ENCODE results near the gene RNF10. TPM values are rescaled to one million over a fixed set of nuclear protein-coding genes. Genes with fewer than 3 reads are reported as not detected.
"Not testable (repeated sequence)": the region's sequence is repeated elsewhere in the genome, so short reads cannot be mapped to it uniquely, and the experiment has no call there.

The RNF10 gene
- 147 TPM for total RNA-seq

GRCh38 chr12:120534203-120534702 lies at the start of gene RNF10:
RNF10 (plus strand) TSS chr12:120534356; CDS start chr12:120534812, 456 bp downstream.
- Histone ChIP-seq H3K4me1 (peaks cover 19 to 41% of the 10 kb centered on the region in 2 donors), H3K27me3 (no peaks in the 10 kb centered on the region), H3K9me3 (no peaks in the 10 kb centered on the region), H3K36me3 (no peaks in the 10 kb centered on the region), H3K27ac (peak within 1 kb of the TSS; percentile 93 to 96), H3K4me3 (peak within 1 kb of the TSS; percentile 88 to 96)
- peak in 1 of 2 donors; percentile 82 for DNase-seq (ENCODE audit: low spot score in 2 of 2)
- TF ChIP-seq CTCF (IDR thresholded peaks at IDR 0.05), result no peak
- intact Hi-C loops (cut with DNase I), result loop anchor here (2.0 to 5.0 kb wide), 2 partner anchors 47 to 87 kb away; partner anchors contain the start of genes GATC, POP5 and TRIAP1

GRCh38 chr12:120485961-120486881 lies 47.9 kb upstream of the RNF10 start:
- no peak for TF ChIP-seq CTCF (IDR thresholded peaks at IDR 0.05)
- no peaks in the 10 kb centered on the region for H3K4me1 ChIP-seq
- peaks cover 0 to 9% of the 10 kb centered on the region in 2 donors for H3K36me3 ChIP-seq
- no peaks in the 10 kb centered on the region for H3K27me3 ChIP-seq
- H3K27ac ChIP-seq, result no peak overlapping the region
- no peak for DNase-seq (ENCODE audit: low spot score in 2 of 2)
- no peak overlapping the region for H3K4me3 ChIP-seq
- no peaks in the 10 kb centered on the region for H3K9me3 ChIP-seq
- intact Hi-C loops (cut with DNase I), result no loop called here

GRCh38 chr12:120487552-120487951 lies 46.6 kb upstream of the RNF10 start:
- intact Hi-C loops (cut with DNase I); H3K27me3 ChIP-seq; H3K4me1 ChIP-seq; H3K36me3 ChIP-seq; H3K9me3 ChIP-seq; H3K27ac ChIP-seq; DNase-seq (ENCODE audit: low spot score in 2 of 2); H3K4me3 ChIP-seq: not testable (repeated sequence)

DNA sequence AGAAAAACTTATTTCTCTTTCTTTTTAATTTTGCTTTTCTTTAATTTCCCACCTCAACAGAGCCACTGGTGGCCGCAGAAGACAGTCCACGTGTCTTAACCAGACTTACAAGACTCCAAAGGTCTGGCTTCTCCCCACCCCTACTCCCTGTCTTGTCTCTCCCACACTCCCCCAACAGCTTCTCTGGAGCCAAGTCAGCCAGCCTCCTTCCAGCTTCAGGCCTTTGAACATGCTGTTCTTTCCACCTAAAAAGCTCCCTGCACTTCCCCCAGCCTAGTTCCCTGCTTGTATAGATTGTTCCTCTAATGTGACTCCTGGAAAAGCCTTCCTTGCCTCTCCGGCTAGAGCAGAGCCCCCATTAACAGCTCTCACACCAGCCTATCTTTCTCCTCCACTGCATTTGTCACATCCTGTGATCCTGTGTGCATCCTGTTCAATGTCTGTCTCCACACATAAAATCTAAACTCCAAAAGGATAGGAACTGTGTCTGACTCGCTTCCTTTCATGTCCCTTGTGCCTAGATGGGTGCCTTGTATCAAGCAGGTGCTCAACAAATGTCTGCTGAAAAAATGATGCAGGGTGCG lies 46.0 kb upstream of the RNF10 start:
- intact Hi-C loops (cut with DNase I), result no loop called here
- Histone ChIP-seq H3K36me3 (no peaks in the 10 kb centered on the region), H3K9me3 (no peaks in the 10 kb centered on the region), H3K4me3 (no peak overlapping the region), H3K27ac (no peak overlapping the region), H3K4me1 (no peaks in the 10 kb centered on the region), H3K27me3 (no peaks in the 10 kb centered on the region)
- DNase-seq (ENCODE audit: low spot score in 2 of 2), result no peak
- TF ChIP-seq CTCF (IDR thresholded peaks at IDR 0.05), result no peak

- Histone ChIP-seq H3K4me3 (no peak overlapping the region), H3K27me3 (no peaks in the 10 kb centered on the region), H3K9me3 (no peaks in the 10 kb centered on the region), H3K4me1 (no peaks in the 10 kb centered on the region), H3K36me3 (no peaks in the 10 kb centered on the region), H3K27ac (no peak overlapping the region)
- TF ChIP-seq CTCF (IDR thresholded peaks at IDR 0.05), result no peak
- no peak for DNase-seq (ENCODE audit: low spot score in 2 of 2)
- intact Hi-C loops (cut with DNase I), result no loop called here
These were observed 45.1 kb upstream of the RNF10 start for GRCh38 chr12:120489018-120489417.

DNA sequence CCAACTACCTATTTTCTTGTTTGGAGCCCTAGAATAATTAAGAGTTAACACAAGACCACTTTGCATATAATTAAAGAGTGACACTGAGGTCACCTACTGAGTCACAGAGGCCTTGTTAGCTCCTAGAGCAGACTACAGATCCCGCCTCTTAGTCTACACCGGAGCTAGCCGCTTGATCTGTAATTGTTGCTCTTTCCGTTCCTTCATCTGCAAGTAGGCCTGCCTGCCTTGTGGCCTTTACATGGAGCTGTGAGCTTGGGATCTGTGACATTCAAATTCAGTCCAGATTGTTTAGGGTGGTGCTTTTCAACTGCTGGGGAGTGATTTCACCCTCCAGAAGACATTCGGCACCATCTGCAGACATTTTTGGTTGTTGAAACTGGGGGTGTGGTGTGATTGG lies 43.8 kb upstream of the RNF10 start:
- Histone ChIP-seq H3K4me3 (no peak overlapping the region), H3K9me3 (no peaks in the 10 kb centered on the region), H3K27ac (peak overlapping the region in 1 of 2 donors; percentile 53), H3K36me3 (no peaks in the 10 kb centered on the region), H3K27me3 (no peaks in the 10 kb centered on the region), H3K4me1 (peaks cover 0 to 4% of the 10 kb centered on the region in 2 donors)
- no peak for TF ChIP-seq CTCF (IDR thresholded peaks at IDR 0.05)
- intact Hi-C loops (cut with DNase I), result no loop called here
- no peak for DNase-seq (ENCODE audit: low spot score in 2 of 2)

All from ascending aorta (tissue), 2 donors.